ENCODE measurements around the gene CATSPER3.

Gene CATSPER3

GRCh38 chr5:135040333-135041144 is 72.8 kb downstream of the CATSPER3 start:
- DNase-seq (ENCODE audit: low read depth in 2 of 2, low spot score in 1 of 2), result no peak

GRCh38 chr5:135041145-135041587 is 73.5 kb downstream of the CATSPER3 start:
- no peak for DNase-seq (ENCODE audit: low read depth in 2 of 2, low spot score in 1 of 2)

- DNase-seq (ENCODE audit: low read depth in 2 of 2, low spot score in 1 of 2), result no peak
Measured at GRCh38 chr5:135041726-135042125, 74.0 kb downstream of the CATSPER3 start.

- no peak for DNase-seq (ENCODE audit: low read depth in 2 of 2, low spot score in 1 of 2)
Measured at GRCh38 chr5:135042595-135042994, 74.9 kb downstream of the CATSPER3 start.

GRCh38 chr5:135045488-135045887 is 77.8 kb downstream of the CATSPER3 start:
- no peak for DNase-seq (ENCODE audit: low read depth in 2 of 2, low spot score in 1 of 2)

- no peak for DNase-seq (ENCODE audit: low read depth in 2 of 2, low spot score in 1 of 2)
Measured at GRCh38 chr5:135046661-135047346, 79.1 kb downstream of the CATSPER3 start.

GRCh38 chr5:135047347-135047695 is 79.6 kb downstream of the CATSPER3 start:
- DNase-seq (ENCODE audit: low read depth in 2 of 2, low spot score in 1 of 2), result no peak

- DNase-seq (ENCODE audit: low read depth in 2 of 2, low spot score in 1 of 2), result no peak
Measured at GRCh38 chr5:135048286-135048685, 80.6 kb downstream of the CATSPER3 start.

GRCh38 chr5:135048930-135049329 is 81.2 kb downstream of the CATSPER3 start:
- no peak for DNase-seq (ENCODE audit: low read depth in 2 of 2, low spot score in 1 of 2)

- DNase-seq (ENCODE audit: low read depth in 2 of 2, low spot score in 1 of 2), result no peak
Measured at GRCh38 chr5:135050244-135050767, 82.6 kb downstream of the CATSPER3 start.

- no peak for DNase-seq (ENCODE audit: low read depth in 2 of 2, low spot score in 1 of 2)
Measured at GRCh38 chr5:135051399-135051798, 83.7 kb downstream of the CATSPER3 start.

- DNase-seq (ENCODE audit: low read depth in 2 of 2, low spot score in 1 of 2), result no peak
Measured at GRCh38 chr5:135051872-135052271, 84.2 kb downstream of the CATSPER3 start.

GRCh38 chr5:135052511-135053145 is 84.9 kb downstream of the CATSPER3 start:
- DNase-seq (ENCODE audit: low read depth in 2 of 2, low spot score in 1 of 2), result no peak

GRCh38 chr5:135053278-135053677 is 85.6 kb downstream of the CATSPER3 start:
- DNase-seq (ENCODE audit: low read depth in 2 of 2, low spot score in 1 of 2), result no peak

- DNase-seq (ENCODE audit: low read depth in 2 of 2, low spot score in 1 of 2), result no peak
Measured at GRCh38 chr5:135053989-135054388, 86.3 kb downstream of the CATSPER3 start.

- no peak for DNase-seq (ENCODE audit: low read depth in 2 of 2, low spot score in 1 of 2)
Measured at GRCh38 chr5:135054546-135054945, 86.8 kb downstream of the CATSPER3 start.

GRCh38 chr5:135055396-135055795 is 87.7 kb downstream of the CATSPER3 start:
- no peak for DNase-seq (ENCODE audit: low read depth in 2 of 2, low spot score in 1 of 2)

- no peak for DNase-seq (ENCODE audit: low read depth in 2 of 2, low spot score in 1 of 2)
Measured at GRCh38 chr5:135056316-135057030, 88.8 kb downstream of the CATSPER3 start.

GRCh38 chr5:135057233-135057632 is 89.5 kb downstream of the CATSPER3 start:
- no peak for DNase-seq (ENCODE audit: low read depth in 2 of 2, low spot score in 1 of 2)

GRCh38 chr5:135058331-135058732 is 90.6 kb downstream of the CATSPER3 start:
- no peak for DNase-seq (ENCODE audit: low read depth in 2 of 2, low spot score in 1 of 2)
